Measurements from ENCODE around the gene OR2A42.
"Not testable (repeated sequence)": the region's sequence is repeated elsewhere in the genome, so short reads cannot be mapped to it uniquely, and the experiment has no call there.

DNA sequence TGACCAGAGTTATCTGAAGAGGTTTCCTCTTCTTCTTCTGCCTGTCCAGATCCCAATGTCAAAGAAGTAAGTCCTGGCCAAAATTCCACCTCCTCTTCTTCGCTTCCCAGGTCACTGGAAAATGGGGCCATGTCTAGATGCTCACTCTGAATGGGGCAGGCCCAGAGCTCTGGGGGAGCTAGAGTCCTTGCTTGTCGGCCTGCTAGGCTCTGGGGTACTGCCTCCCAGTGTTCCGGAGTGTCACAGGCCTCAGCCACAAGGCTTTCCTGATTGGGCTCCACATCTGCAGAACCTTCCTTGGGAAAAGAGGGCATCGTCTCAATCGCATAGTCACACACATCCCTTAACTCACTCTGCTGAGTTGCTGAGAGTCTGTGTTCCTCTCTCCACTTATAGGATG is 51.6 kb downstream of the OR2A42 start:
- TF ChIP-seq, protein P1, sequence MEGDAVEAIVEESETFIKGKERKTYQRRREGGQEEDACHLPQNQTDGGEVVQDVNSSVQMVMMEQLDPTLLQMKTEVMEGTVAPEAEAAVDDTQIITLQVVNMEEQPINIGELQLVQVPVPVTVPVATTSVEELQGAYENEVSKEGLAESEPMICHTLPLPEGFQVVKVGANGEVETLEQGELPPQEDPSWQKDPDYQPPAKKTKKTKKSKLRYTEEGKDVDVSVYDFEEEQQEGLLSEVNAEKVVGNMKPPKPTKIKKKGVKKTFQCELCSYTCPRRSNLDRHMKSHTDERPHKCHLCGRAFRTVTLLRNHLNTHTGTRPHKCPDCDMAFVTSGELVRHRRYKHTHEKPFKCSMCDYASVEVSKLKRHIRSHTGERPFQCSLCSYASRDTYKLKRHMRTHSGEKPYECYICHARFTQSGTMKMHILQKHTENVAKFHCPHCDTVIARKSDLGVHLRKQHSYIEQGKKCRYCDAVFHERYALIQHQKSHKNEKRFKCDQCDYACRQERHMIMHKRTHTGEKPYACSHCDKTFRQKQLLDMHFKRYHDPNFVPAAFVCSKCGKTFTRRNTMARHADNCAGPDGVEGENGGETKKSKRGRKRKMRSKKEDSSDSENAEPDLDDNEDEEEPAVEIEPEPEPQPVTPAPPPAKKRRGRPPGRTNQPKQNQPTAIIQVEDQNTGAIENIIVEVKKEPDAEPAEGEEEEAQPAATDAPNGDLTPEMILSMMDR (conservative IDR thresholded peaks at IDR 0.05): not testable (repeated sequence)
- TF ChIP-seq ZFX (IDR thresholded peaks at IDR 0.05): not testable (repeated sequence)

All from C4-2B (cell line).